Stimulated activated CD8-positive, alpha-beta memory T cell treated with anti-CD3 and anti-CD28 coated beads, Interleukin-12 subunit alpha, Interleukin-12 subunit beta, amount 100 ng/mL, for 24 hours (primary cell): ENCODE measurements around the gene TRPV3.
"Not testable (repeated sequence)": the region's sequence is repeated elsewhere in the genome, so short reads cannot be mapped to it uniquely, and the experiment has no call there.

Experiments used
- DNase-seq: peaks from one replicate; pipeline ENCODE4 v3.0.0-alpha.2; 2020; ENCODE audit errors: extremely low read depth

Gene TRPV3

DNA sequence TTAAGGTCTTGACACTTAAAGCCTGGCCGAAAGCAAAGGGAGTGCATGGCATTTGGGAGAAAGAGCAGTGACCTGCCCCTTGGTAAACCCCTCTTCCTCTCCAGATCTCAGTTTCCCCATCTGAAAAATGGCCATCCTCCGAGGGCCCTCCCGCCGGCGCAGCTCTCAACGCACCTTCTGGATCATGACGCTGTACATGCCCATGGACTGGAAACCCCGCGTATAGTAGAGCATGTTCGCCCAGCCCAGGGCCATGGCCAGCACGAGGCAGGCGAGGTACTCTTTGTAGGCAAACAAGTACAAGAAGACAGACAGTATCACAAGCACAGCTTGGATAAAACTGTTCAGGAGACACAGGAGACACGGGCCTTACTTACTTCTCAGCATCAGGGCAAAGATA lies 33.6 kb downstream of the TRPV3 start:
- no peak for DNase-seq

DNA sequence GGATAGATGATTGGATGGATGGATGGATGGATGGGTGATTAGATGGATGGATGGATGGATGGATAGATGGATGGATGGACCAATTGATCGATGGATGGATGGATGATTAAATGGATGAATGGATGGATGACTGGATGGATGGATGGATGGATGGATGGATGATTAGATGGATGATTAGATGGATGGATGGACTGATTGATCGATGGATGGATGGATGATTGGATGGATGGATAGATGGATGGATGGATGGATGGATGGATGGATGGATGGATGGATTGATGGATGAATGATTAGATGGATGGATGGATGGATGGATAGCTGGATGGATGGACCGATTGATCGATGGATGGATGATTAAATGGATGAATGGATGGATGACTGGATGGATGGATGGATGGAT lies 38.1 kb downstream of the TRPV3 start:
- DNase-seq: not testable (repeated sequence)

DNA sequence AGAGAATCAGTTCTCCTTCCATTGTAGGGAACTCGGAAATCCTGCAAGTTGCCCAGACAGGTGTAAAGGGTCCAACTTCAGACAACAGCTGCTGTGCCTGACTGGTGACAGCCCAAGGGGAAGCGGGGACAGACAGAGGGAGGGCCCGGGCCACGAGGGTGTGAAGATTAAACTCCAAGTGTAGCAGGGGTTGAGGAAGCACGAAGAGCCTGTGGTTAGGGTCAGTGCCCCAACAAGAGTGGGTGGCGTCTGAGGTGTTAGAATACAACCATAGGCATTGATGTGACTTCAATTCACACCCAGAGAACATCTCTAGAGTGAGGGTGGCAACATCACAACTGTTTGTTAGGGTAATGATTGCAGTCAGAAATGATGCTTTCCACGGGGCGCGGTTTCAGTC lies 42.7 kb downstream of the TRPV3 start:
- no peak for DNase-seq

DNA sequence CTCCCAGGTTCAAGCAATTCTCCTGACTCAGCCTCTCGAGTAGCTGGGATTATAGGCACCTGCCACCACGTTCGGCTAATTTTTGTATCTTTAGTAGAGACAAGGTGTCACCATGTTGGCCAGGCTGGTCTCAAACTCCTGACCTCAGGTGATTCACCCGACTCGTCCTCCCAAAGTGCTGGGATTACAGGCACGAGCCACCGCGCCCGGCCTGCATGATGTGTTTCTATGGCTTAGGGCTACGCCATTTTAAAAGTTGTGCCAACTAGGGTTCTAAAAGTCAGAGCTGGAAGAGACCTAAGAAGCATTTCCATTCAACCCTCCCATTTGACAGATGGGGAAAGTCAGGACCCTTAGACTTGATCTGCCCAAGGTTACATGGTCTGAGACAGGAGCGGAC lies 43.4 kb downstream of the TRPV3 start:
- DNase-seq: not testable (repeated sequence)

DNA sequence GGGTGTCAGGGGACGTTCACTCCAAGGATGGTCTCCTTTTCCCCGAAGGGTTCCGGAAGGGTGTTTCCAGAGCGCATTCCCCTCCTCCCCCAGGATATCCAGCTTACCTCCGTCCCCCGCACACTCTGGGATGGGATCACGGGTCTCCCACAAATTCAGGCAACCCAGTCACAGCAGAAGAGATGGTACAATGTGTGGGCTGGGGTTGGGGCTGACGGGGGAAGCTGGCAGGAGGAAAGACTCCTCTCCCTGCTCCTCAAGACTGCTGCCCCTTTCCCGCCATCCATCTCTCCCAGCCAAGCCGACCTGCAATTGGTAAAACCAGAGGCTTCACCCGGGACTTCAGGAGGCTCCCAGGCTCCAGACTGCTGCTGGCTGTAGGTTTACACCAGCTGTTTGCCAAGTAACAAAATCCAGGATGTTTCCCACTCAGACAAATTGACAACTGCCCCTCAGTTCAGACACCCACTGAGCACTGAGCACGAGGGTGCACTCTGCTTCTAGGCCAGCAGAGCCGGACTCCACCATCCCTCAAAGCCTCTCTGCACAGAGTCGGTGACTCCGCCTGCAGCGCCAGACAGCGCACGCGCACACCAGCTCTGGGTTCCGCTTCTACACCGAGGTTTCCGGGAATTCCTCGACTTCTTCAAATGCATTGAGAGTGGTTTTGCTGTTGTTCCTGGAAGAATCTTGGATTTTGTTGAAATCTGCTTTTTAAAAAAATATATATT lies 44.1 kb downstream of the TRPV3 start:
- DNase-seq: no peak

DNA sequence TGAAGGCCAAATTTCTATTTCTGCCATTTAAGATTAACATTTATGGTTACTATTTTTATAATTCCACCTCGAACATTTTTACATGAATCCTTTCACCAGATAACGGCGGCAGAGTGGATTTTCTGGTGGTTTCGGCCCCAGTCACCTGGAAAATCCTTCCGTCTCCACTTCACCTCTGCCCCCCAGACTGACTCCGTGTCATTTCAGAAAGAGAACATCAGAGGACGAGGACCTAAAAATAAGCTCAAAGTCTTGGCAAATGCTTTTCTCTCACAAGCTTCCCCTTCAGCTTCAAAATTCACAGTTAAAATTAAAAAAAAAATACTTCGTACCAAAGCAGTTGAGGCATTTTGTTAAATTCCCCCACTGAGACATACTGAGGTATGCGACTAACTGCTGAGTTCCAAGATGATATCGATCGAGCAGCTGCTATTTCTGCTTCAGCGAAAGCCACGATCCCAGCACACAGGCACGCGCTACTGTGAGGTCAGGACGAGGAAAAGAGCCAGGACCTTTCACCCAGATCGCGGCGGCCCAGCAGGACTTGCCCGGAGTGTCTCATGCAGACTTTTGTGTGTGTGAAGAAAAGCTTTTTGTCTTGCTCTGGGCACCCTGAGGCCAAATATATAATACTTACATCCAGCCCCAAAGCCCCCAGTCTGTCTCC lies 45.0 kb downstream of the TRPV3 start:
- DNase-seq: no peak

DNA sequence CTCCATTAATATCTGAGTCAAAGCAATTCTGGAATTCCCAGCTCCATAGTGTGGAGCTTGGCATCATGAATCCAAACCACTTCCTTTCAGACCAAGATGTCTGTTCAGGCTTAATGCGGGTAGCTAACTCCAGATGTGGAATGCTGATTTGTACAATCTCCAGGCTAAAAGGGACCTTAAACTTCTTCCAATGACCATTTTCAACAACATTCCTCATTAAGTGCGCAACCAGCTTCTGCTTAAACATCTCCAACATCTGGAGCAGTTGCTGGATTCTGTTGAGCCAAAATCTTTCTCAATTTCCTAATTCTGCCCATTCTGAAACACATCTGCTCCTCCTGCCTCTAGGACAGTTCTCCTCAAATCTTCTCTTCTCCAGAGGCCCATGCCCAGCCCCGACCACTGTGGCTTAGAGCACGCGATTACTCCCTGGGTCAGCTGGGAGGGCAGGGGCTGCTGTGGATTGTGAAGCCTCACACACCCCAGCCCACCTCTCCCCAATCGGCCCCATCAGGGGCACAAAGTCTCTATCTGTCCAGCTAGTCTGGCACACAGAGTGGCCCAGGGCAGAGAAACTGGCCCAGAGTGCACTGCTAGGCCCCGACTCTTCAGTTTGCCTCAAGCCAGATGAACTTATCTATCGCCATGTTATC lies 45.6 kb downstream of the TRPV3 start:
- no peak for DNase-seq

DNA sequence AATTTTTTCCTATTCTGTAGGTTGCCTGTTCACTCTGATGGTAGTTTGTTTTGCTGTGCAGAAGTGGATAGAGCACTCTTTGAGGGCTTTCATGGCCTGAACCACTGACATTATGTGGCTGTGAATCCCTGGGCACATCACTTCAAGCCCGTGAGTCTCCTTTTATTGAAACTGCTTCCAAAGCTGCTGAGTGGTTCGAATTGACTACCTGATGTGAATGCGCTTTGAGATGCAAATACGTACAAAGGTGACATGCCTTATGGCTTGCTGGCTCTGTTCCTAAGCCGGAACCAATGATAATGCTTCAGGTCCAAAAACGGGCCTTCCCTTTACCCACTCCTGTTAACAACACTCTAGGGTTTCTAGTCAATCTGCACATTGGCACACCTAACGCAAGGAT lies 47.5 kb downstream of the TRPV3 start:
- DNase-seq: no peak

DNA sequence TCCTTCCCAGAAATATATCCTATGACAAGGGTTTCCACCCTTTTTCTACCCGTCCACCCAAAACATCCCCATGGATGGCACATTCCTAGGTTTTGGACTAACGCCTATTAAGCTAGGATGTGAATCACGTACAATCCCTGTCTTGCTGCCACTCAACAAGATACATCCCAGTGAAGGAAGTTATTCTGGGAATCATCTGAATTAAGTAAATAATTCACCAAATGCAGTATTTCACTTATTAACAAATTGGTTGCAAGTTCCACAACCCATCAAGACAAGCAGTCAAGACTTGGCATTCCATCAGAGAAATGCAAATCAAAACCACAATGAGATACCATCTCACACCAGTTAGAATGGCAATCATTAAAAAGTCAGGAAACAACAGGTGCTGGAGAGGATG lies 49.7 kb downstream of the TRPV3 start:
- no peak for DNase-seq

DNA sequence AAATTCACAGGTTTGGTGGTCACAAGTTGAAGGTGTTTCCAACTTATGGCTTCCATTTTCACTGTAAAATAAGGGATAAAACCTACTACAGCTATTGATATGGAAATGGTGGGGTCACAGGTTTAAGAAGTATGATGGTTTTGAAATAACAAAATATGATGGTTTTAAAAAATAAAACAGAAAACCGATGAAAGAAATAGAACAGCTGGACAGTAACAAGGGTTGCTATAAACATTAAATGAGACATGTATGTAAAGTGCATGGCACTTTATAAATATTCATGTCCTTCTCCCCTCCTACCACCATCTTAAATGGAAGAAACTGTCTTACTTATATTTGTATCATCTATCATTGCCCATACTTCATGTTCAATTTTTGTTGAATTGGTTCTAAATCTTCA lies 50.5 kb downstream of the TRPV3 start:
- no peak for DNase-seq

DNA sequence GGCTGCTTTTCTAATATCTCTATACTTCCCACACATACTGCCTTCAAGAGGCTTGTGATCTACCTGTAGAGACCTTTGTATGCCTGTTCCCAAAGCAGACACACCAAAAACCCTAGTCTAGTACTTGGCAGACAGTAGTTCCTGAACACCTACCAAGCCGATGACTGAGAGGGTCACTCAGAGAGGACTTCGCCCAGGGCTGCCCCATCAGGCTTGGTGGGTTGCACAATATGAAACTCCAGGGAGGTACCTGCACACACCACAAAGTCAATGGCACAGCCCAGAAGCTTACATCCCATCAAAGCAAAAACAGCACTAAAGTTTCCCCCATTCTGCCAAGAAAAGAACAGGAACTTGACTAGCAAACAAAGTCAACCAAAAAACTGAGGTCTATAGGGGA lies 51.6 kb downstream of the TRPV3 start:
- DNase-seq: no peak

DNA sequence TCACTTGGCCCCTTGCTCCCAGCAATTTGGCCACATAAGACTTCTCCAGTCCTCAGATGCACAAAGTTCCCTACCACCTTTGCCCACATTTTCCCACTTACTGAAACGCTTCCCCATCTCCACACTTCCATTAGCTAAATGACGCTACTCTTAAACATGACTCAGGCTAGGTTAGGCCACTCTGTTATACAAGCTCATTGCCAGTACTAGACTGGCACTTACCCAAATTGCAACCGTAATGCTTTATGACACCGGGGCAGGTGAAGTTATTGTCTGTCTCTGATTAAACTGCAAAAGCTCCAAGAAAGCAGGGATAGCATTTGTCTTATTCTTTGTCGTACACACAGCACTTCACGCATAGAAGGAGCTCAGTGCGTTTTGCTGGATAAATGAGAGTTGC lies 52.6 kb downstream of the TRPV3 start:
- no peak for DNase-seq

DNA sequence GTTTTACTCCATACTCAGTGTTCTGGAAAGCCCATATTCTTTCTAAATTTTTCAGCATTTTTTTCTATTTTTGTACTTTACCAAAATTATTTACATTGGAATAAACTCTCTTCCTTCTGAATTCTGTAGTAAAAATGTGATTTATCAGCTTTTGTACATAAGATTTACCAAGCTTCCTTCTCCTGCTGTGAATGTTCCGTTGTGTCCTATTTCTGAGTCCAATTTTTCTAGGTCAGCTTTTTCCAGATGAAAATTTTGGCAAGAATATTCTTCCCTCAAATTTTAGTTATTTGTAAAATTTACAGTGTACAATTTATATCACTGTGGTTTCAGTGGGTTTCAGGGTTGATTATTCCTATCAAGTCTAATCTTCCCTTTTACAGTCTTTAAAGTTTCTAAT lies 54.3 kb downstream of the TRPV3 start:
- DNase-seq: no peak

DNA sequence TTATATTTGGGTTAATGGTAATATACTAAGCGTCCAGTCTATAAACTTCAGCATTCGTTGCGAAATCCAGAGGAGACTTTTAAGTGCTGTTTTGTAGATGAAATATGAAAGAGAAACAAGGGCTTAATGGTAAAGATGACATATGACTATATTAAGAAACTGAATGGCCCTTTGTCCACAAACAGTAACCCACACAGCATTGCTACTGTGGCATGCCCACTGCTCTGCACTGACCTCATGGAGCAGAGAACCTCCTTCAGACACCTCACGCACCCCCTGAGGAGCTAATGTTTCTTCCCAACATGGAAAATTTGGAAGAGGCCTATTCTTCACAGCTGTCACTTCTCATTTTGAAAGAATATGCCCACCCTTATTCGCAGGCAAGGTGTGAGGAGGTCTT lies 55.1 kb downstream of the TRPV3 start:
- DNase-seq: no peak

DNA sequence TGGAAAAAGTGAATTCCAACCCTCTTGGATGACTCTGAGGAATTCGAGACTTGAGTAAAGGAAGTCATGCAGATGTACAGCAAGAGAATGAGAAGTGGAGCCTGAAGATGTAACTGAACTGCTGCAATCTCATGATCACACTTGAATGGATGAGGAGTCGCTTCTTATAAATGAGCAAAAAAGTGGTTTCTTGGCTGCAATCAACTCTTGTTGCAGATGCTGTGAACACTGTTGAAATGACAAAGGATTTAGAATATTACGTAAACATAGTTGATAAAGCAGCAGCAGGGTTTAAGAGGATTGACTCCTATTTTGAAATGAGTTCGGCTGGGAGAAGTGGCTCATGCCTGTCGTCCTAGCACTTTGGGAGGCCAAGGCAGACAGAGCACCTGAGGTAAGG lies 56.3 kb downstream of the TRPV3 start:
- DNase-seq: no peak

DNA sequence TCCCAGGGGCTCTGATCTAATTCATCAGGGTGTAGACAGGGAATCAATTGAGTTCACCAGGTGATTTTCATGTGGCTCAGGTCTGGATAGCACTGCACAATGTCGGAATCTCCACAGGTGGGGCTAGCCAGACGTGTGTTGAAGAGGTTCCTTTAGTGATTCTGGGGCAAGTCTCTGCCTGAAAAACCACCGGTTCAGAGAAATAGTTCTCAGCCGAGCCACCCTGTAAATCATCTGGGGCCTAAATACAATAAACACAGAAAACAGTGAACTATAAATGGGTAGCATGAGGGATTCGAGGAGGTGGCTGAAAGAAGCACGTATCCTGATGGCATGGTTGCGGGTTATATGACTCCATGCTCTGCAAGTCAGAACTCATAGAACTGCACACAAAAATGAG lies 60.5 kb downstream of the TRPV3 start:
- no peak for DNase-seq

DNA sequence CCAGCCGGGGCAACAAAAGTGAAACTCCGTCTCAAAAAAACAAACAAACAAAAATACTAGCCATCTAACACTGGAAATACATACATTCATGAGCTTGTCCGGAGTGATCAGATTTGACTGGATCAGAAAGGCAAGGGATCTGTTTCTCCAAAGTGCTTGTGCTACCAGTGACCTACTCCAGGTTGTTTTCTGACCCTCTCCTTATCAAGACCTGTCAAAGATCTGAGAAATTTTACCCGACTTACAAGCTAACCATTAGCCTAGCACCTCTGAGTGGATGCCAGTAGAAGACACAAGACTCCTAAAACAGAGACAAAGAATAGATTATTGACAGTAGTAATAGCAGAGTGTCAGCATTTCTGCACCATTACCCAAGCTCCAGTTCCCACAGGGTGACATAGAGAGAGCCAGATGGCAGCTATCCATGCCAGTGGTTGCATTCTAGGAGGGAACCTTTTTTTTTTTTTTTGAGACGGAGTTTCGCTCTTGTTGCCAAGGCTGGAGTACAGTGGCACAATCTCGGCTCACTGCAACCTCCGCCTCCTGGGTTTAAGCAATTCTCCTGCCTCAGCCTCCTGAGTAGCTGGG lies 72.0 kb downstream of the TRPV3 start:
- no peak for DNase-seq

DNA sequence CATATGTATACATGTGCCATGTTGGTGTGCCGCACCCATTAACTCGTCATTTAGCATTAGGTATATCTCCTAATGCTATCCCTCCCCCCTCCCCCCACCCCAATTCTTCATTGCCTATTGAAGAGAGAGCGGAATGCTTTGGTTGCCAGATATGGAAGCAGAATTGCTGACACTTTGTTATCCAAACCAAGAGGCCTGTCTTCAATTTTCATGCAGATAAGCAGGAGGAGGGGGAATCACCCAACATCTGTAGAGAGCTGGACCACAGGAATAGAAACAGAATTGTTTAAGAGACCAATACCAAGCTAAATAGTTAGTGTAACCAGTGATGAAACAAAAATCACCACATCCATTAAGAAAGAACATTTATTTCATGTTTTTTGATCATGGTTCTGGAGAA lies 74.8 kb downstream of the TRPV3 start:
- no peak for DNase-seq

DNA sequence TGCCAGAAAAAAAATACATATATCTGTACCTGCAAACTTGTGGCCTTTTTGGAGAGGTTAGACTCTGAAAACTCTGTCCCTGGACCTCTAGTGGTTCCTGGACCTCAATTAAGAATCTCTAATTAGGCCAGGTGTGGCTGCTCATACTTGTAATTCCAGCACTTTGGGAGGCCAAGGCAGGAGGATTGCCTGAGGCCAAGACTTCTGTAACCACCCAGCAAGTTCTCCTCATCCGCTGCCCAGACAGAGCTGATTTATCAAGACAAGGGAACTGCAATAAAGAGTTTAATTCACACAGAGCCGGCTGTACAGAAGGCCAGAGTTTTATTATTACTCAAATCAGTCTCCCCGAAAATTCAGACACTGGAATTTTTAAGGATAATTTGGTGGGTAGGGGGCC lies 77.6 kb downstream of the TRPV3 start:
- DNase-seq: no peak

DNA sequence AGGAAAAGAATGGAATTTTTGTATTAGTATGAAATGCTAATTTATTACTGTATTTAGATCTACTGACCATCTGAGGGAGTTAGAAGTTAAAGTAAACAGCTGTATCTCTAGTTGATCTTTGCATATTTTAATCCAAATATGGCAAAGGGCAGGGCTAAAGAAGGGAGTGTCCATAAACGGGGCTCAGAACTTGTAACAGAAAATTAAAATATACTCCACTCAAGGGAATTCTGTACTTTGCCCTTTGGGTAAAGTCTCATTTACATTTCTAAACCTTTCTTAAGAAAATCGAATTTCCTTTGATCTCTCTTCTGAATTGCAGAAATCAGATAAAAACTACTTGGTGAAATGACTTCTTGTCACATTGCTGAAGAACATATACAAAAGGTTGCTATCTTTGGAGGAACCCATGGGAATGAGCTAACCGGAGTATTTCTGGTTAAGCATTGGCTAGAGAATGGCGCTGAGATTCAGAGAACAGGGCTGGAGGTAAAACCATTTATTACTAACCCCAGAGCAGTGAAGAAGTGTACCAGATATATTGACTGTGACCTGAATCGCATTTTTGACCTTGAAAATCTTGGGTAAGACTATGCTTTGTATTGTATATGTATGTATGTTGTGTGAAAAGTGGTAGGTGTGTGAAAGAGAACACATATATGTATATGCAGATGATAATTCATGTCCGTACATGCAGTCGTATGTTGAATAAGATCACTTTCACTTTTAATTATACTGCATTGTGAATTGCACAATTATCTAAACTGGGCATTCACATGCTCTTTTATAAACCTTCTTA lies 81.6 kb downstream of the TRPV3 start, which contains the start of gene ASPA:
Gene ASPA, plus strand, starts transcription at position 186 of the 799 bp plus-strand sequence. Its CDS starts 163 bp downstream, at position 349.
- DNase-seq: no peak

DNA sequence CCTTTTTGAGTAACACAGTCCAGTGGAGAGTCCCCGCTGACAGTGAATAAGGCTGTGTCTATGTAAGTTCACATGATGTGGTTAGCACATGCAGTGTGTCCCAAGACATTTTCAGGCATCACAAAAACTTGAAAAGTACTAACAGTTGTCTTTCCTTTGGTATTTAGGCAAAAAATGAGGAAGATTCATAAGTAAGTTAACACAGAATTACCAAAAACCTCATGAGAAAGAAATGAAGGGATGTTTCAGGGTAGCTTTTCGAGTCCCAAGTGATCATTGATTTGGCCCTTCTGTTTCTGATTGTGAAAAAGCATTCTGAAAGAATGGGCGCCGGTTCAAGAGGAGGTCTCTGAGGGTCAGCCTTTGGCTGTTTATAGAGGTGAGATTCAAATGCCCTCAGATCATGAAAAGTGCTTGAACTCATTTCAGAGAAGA lies 82.3 kb downstream of the TRPV3 start:
- no peak for DNase-seq

DNA sequence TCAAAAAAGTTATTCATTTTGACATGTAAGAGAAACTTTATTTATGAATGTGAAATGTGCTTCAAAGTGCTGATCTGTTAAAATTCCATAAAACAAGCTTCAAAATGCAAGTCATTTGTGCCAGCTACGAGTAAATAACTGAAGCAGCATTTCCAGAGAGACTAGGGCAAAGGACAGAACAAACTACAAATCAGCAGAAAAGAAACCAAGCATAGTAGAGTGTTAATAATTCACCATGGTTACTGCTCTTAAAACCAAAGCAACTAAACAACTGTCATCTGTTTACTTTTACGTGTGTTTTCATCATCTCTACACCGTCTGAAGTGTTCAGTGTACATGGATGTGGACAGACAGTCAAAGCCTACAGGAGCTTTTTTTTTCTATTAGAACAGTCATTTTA lies 83.4 kb downstream of the TRPV3 start:
- DNase-seq: no peak
